Measurements from ENCODE around the gene ALPK1.
A peak's percentile ranks its signal among the peaks of the same experiment; 100 is the strongest.

ALPK1 gene

DNA sequence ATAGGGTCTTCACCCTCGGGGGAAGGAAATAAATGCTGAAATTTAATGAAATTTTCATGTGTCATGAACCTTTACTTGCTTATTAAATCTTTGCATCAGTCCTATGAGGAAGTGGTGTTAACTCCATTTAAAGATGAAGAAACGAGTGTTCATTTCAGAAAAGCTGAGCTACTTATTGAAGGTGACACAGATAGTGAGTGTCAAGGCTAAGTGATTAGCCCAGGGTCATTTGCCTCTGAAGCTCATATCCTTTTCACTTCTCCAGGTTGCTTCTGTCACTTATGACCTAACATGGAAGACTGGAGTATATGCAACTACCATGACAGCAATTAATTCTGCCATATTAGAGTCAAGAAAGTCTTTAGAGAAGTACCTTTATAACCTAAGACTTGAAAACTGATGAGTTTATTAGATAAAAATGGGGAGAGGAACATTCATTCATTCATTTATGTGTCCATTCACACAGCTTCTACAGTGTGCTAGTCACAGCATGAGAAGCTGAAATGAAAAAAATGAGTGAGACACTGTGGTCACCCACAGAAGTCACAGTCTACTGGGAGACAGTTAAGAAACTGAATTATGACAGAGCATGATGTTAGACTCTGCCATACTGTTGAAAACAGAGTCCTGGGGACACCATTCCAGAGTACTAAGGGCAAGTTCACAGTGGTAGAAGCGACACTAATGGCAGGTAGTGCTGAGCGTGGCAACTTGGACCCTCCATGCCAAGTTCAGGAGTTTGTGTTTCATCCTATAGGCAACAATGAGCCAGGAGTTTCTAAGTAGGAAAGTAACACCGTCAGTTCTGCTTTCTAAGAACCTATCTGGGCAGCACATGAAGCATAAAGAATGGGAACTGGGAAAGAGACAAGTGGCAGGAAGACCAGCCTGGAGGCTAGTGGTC, 21.3 kb downstream of the ALPK1 start:
- FAIRE-seq, result no peak
- TF ChIP-seq, protein P1, sequence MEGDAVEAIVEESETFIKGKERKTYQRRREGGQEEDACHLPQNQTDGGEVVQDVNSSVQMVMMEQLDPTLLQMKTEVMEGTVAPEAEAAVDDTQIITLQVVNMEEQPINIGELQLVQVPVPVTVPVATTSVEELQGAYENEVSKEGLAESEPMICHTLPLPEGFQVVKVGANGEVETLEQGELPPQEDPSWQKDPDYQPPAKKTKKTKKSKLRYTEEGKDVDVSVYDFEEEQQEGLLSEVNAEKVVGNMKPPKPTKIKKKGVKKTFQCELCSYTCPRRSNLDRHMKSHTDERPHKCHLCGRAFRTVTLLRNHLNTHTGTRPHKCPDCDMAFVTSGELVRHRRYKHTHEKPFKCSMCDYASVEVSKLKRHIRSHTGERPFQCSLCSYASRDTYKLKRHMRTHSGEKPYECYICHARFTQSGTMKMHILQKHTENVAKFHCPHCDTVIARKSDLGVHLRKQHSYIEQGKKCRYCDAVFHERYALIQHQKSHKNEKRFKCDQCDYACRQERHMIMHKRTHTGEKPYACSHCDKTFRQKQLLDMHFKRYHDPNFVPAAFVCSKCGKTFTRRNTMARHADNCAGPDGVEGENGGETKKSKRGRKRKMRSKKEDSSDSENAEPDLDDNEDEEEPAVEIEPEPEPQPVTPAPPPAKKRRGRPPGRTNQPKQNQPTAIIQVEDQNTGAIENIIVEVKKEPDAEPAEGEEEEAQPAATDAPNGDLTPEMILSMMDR (IDR thresholded peaks at IDR 0.05; ENCODE audit: insufficient read depth, missing control alignments), result no peak

GRCh38 chr4:112321776-112322684, 24.9 kb downstream of the ALPK1 start:
- DNase-seq (ENCODE audit: insufficient read length, low spot score) (no peak), FAIRE-seq (no peak)
- TF ChIP-seq, protein P1 (IDR thresholded peaks at IDR 0.05; ENCODE audit: insufficient read depth, missing control alignments), result peak; percentile 89

More for the DNA sequence above, 21.3 kb downstream of the ALPK1 start:
- DNase-seq (ENCODE audit: insufficient read length, low spot score), result no peak

DNA sequence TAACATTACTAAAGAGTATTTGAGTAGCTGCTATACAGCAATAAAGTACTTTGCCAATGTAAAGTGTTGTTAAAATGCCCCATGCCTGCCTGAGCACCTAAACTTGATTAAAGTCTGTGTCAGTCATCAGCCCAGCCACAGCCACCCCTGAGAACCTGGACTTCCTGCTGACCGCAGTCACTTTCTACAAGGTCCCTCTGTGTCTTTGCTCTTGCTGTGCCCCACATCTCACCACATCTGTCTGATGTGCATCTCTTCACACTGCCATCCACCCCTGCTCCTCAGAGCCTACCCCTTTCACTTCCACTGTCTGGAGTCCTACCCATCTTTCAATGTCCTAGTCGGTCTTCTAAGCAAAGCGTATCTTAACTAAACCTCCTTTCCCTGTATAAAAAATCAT, 25.7 kb downstream of the ALPK1 start:
- no peak for DNase-seq (ENCODE audit: insufficient read length, low spot score)
- FAIRE-seq, result no peak
- TF ChIP-seq, protein P1 (IDR thresholded peaks at IDR 0.05; ENCODE audit: insufficient read depth, missing control alignments), result no peak

DNA sequence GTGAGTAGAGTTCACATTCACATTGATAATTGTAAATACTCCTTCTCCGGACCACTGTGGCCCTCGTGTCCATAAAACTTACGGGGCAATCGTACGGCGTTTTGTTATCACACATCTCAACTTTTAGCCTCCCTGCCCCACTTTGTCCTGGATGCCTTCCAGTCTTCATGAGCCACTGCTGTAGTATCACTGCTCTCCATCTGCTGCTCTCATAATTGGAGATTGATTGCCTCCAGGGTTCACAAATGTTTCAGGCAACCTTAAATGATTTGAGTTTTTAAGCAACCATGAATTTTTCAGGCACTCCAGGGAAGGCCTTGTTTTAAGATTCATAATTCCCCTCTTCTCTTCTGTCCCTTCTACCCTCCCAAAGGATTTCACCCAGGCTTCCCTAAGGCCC, 28.4 kb downstream of the ALPK1 start:
- FAIRE-seq (no peak), DNase-seq (ENCODE audit: insufficient read length, low spot score) (no peak)
- TF ChIP-seq, protein P1 (IDR thresholded peaks at IDR 0.05; ENCODE audit: insufficient read depth, missing control alignments), result no peak

DNA sequence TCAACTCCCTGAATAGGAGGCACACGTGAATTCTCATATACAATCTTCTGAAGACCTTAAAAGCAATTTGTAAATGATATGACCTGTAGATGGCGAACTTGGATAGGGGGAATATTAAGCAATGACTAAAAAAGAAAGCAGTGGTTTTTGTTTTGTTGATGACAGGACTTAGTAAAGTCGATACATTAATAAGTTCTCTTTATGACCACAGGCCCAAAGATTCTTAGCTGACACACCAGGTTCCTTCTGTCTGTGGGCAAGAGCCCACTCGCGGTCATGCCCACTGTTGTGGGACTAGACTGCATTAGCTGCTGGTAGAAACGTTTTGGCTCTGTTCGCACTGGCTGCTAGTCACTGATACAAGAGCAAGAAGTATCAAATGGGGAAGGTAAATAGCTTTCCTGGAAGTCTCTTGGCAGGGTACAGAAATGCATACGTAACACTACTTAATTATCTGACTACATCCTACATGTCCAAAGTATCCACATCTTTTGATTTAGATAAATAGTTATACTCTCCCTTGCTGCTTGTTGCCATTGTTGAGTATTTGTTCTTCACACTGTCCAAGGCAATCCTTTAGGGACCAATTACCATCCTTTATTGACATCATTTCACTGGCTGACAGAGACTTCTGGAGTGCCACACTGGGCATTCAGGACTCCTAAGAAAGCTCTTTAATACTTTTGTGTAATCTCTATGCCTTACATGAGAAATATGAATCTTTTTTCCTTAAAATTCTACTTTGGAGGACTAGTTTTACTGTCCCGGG, 31.0 kb downstream of the ALPK1 start:
- FAIRE-seq (no peak), DNase-seq (ENCODE audit: insufficient read length, low spot score) (no peak)
- TF ChIP-seq, protein P1 (IDR thresholded peaks at IDR 0.05; ENCODE audit: insufficient read depth, missing control alignments), result peak; percentile 54

DNA sequence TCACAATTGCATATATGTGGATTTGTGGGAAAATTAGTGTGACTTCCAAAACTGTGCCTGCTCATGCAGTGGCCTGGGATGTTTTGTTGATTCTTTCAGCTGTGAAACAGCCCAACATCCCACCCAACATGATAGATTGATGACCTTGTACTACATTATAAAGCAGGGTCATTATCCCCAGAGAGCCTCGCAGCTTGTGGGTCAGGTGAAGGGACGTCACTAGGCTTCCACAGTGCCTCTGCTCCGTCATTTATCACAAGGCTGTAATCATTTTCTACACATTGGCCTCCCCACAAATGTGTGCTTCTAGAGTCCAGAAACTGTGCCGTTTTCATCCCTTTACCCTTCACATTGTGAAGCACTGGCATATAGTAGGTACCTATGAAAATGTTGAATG, 31.6 kb downstream of the ALPK1 start:
- TF ChIP-seq, protein P1 (IDR thresholded peaks at IDR 0.05; ENCODE audit: insufficient read depth, missing control alignments), result no peak
- DNase-seq (ENCODE audit: insufficient read length, low spot score) (no peak), FAIRE-seq (no peak)

Measured in D721Med (cell line).